ENCODE results near the gene ERBIN. TPM values are rescaled to one million over a fixed set of nuclear protein-coding genes. Genes with fewer than 3 reads are reported as not detected.

ERBIN gene
- total and polyA plus RNA-seq, 2 of the 4 experiments (the other 2 are of a cell fraction) = 25.8 to 70.1 TPM

GRCh38 chr5:65925601-65926275, 637 bp upstream of the ERBIN start:
- dilution Hi-C loops (cut with HindIII; ENCODE audit: low sequenced_read_pairs, unreplicated experiment) (no loop called here), intact Hi-C loops (cut with micrococcal nuclease) (loop anchor here (2.0 to 5.0 kb wide), 6 partner anchors 63 to 301 kb away; partner anchors contain the start of genes SHLD3, SREK1, TRAPPC13 and TRIM23), in situ Hi-C loops (cut with MboI; ENCODE audit: low sequenced_read_pairs) (no loop called here)
- H3K14ac ChIP-seq (replicated peaks; ENCODE audit: low read depth, low read length) = peak overlapping the region; percentile 99
- peak overlapping the region; percentile 94 for H3K18ac ChIP-seq (ENCODE audit: low read depth, low read length)
- ChIA-PET POLR2A (ENCODE audit: unreplicated experiment) (interaction anchor here (0.6 to 1.5 kb wide), 4 partner anchors 125 to 245 kb away, joined by 3 to 9 read pairs (median 4); no protein-coding TSS in a partner anchor), CTCF (no interaction called here)
- peak overlapping the region; percentile 85; the same call in 1 of the 2 replicates for H3K23ac ChIP-seq (ENCODE audit: low read depth, low read length)
- H2AFZ ChIP-seq (replicated peaks; ENCODE audit: low read length, poor library complexity) = peak overlapping the region; percentile 94
- H3K27me3 ChIP-seq (ENCODE audit: control insufficient read depth, insufficient read depth, low read length) = no peaks in the 10 kb centered on the region
- H2AK9ac ChIP-seq (replicated peaks; ENCODE audit: low read depth, low read length, poor library complexity) = peak overlapping the region; percentile 98
- H4K91ac ChIP-seq (ENCODE audit: insufficient read depth, low read depth, low read length) = peak overlapping the region; percentile 98
- peak overlapping the region; percentile 93 to 97 for H4K8ac ChIP-seq (ENCODE audit: low read depth in 2 of 2, low read length in 2 of 2)
- no TSS peak for BruUV-seq (replicated peaks)
- peaks cover 15% of the 10 kb centered on the region; the same call in 1 of the 2 replicates for H4K20me1 ChIP-seq (ENCODE audit: insufficient read depth, low read length)
- peak overlapping the region; percentile 99 for H2BK5ac ChIP-seq (ENCODE audit: low read depth, low read length, poor library complexity, severe bottlenecking)
- H3K4me2 ChIP-seq (ENCODE audit: low read depth, low read length) = peak overlapping the region; percentile 0; the same call in 1 of the 2 replicates
- H3K4me1 ChIP-seq (ENCODE audit: control insufficient read depth, insufficient read depth, low read length) = no peaks in the 10 kb centered on the region
- H3K79me1 ChIP-seq (ENCODE audit: low read depth in 1 of 2, low read length in 2 of 2) = peaks cover 4 to 14% of the 10 kb centered on the region in 2 experiments; a peak in 3 of 4 replicates
- no peaks in the 10 kb centered on the region; the same call in 1 of the 2 replicates for H3K9me1 ChIP-seq (ENCODE audit: insufficient read depth, low read length)
- peak overlapping the region; percentile 100 for H3K27ac ChIP-seq (ENCODE audit: insufficient read depth, low read length)
- peak overlapping the region; percentile 92 for H3K56ac ChIP-seq (ENCODE audit: extremely low read depth, insufficient read depth, low read length)
- peak overlapping the region; percentile 54; the same call in 2 of the 3 replicates for H2BK15ac ChIP-seq (ENCODE audit: low read depth, low read length)
- H2BK120ac ChIP-seq (ENCODE audit: low read depth, low read length) = peak overlapping the region; percentile 91
- H3K9ac ChIP-seq (ENCODE audit: low read depth, low read length) = peak overlapping the region; percentile 100
- no peaks in the 10 kb centered on the region for H3K9me3 ChIP-seq (ENCODE audit: control insufficient read depth, insufficient read depth, low read length)
- H3K4ac ChIP-seq (ENCODE audit: low read depth, low read length) = peak overlapping the region; percentile 86
- ATAC-seq (ENCODE audit: low read depth) = peak; percentile 87
- 0% methylated on average over 25 of the region's 94 CpGs; no CpG with 5 or more reads in 1 of the 2 experiments for WGBS, 2 experiments (ENCODE audit: extremely low coverage in 2 of 2, insufficient read length in 1 of 2)
- H4K5ac ChIP-seq (ENCODE audit: low read depth, low read length) = peak overlapping the region; percentile 85
- 0 out of 2 replicates have a peak overlapping the region, but pooled peaks have one; percentile 30 for H2BK20ac ChIP-seq (ENCODE audit: low read depth, low read length)
- H3K36me3 ChIP-seq (ENCODE audit: control insufficient read depth, insufficient read depth, low read length) = peaks cover 2% of the 10 kb centered on the region
- peak overlapping the region; percentile 88 for H2AK5ac ChIP-seq (ENCODE audit: low read depth, low read length)
- peak; percentile 85 for DNase-seq
- peak overlapping the region; percentile 75 for H3K4me3 ChIP-seq (ENCODE audit: insufficient read depth, low read depth, low read length)
- TF ChIP-seq SMC3 (IDR thresholded peaks at IDR 0.05; ENCODE audit: low read depth, low read length) (no peak), POLR2A (IDR thresholded peaks at IDR 0.05; ENCODE audit: low read depth, low read length) (peak; percentile 86), BHLHE40 (IDR thresholded peaks at IDR 0.05; ENCODE audit: low read depth, low read length) (no peak), MAFK (IDR thresholded peaks at IDR 0.05; ENCODE audit: low read depth, low read length) (no peak), NFE2L2 (IDR thresholded peaks at IDR 0.05; ENCODE audit: low read depth, low read length) (no peak), RFX5 (IDR thresholded peaks at IDR 0.05; ENCODE audit: low read depth, low read length) (no peak), RAD21 (IDR thresholded peaks at IDR 0.05; ENCODE audit: low read length) (0 out of 2 replicates have a peak, but pooled peaks have one; percentile 21), MXI1 (IDR thresholded peaks at IDR 0.05; ENCODE audit: borderline replicate concordance, low read depth, low read length) (0 out of 2 replicates have a peak, but pooled peaks have one; percentile 48), CHD1 (IDR thresholded peaks at IDR 0.05; ENCODE audit: low read depth, low read length) (no peak), FOS (IDR thresholded peaks at IDR 0.05; ENCODE audit: low read depth, low read length) (no peak; the same call in 1 of the 2 replicates), ELK1 (IDR thresholded peaks at IDR 0.05; ENCODE audit: borderline replicate concordance, low read depth, low read length) (no peak), CTCF (conservative IDR thresholded peaks at IDR 0.05; ENCODE audit: low read depth, low read length) (peak; percentile 51), USF2 (IDR thresholded peaks at IDR 0.05; ENCODE audit: low read depth, low read length) (peak; percentile 6; the same call in 1 of the 2 replicates), RCOR1 (IDR thresholded peaks at IDR 0.05; ENCODE audit: insufficient replicate concordance, low read length) (no peak)
